ENCODE results near the gene USP28. TPM values are rescaled to one million over a fixed set of nuclear protein-coding genes. Genes with fewer than 3 reads are reported as not detected.

Gene USP28
- total RNA-seq, 1 donor from 2014 or later = 12.3 TPM

DNA sequence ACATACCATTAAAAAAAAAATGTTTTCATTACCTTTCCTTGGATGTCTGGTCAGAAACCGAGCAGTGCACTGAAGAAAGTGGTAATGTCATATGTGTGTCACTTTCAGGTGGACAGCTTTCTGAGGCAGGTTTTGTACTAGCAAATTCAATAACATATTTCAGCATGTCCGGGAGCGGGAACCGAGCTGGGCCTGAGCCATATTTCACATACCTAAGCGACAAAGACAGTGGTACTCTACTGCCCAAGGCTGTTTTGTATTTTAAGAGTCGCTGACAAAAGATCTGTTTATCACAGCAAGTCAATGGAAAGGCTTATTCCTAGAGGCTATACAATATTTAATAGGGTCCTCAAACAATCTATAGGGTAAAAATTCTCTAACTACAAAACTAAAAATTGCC lies 57.7 kb downstream of the USP28 start:
- Histone ChIP-seq H3K27ac (no peak overlapping the region), H3K4me1 (no peaks in the 10 kb centered on the region), H3K27me3 (no peaks in the 10 kb centered on the region), H3K9me3 (no peaks in the 10 kb centered on the region), H3K36me3 (peaks cover 0 to 28% of the 10 kb centered on the region in 2 donors), H3K4me3 (no peak overlapping the region)
- no peak for TF ChIP-seq POLR2AphosphoS5 (IDR thresholded peaks at IDR 0.05; ENCODE audit: insufficient read depth in 1 of 2, low read depth in 1 of 2)
- TF ChIP-seq CTCF (IDR thresholded peaks at IDR 0.05) = no peak
- TF ChIP-seq POLR2A (IDR thresholded peaks at IDR 0.05) = no peak
- intact Hi-C loops (cut with DNase I) = no loop called here
- DNase-seq (ENCODE audit: extremely low spot score in 2 of 2) = no peak

GRCh38 chr11:113817162-113817561 lies 58.2 kb downstream of the USP28 start:
- H3K36me3 ChIP-seq = peaks cover 0 to 27% of the 10 kb centered on the region in 2 donors
- H3K27me3 ChIP-seq = no peaks in the 10 kb centered on the region
- H3K4me1 ChIP-seq = no peaks in the 10 kb centered on the region
- H3K4me3 ChIP-seq = no peak overlapping the region
- no peaks in the 10 kb centered on the region for H3K9me3 ChIP-seq
- no peak overlapping the region for H3K27ac ChIP-seq
- TF ChIP-seq CTCF (IDR thresholded peaks at IDR 0.05) (no peak), POLR2A (IDR thresholded peaks at IDR 0.05) (no peak), POLR2AphosphoS5 (IDR thresholded peaks at IDR 0.05; ENCODE audit: insufficient read depth in 1 of 2, low read depth in 1 of 2) (no peak)
- intact Hi-C loops (cut with DNase I) = no loop called here
- DNase-seq (ENCODE audit: extremely low spot score in 2 of 2) = no peak

- intact Hi-C loops (cut with DNase I) = no loop called here
- Histone ChIP-seq H3K4me1 (no peaks in the 10 kb centered on the region), H3K36me3 (peaks cover 0 to 24% of the 10 kb centered on the region in 2 donors), H3K9me3 (no peaks in the 10 kb centered on the region), H3K27me3 (no peaks in the 10 kb centered on the region), H3K4me3 (no peak overlapping the region), H3K27ac (no peak overlapping the region)
- TF ChIP-seq POLR2AphosphoS5 (IDR thresholded peaks at IDR 0.05; ENCODE audit: insufficient read depth in 1 of 2, low read depth in 1 of 2) (no peak), CTCF (IDR thresholded peaks at IDR 0.05) (no peak), POLR2A (IDR thresholded peaks at IDR 0.05) (no peak)
- no peak for DNase-seq (ENCODE audit: extremely low spot score in 2 of 2)
These were observed 61.2 kb downstream of the USP28 start for GRCh38 chr11:113814181-113814580.

- Histone ChIP-seq H3K27ac (no peak overlapping the region), H3K9me3 (no peaks in the 10 kb centered on the region), H3K36me3 (peaks cover 0 to 59% of the 10 kb centered on the region in 2 donors), H3K4me3 (no peak overlapping the region), H3K4me1 (no peaks in the 10 kb centered on the region), H3K27me3 (no peaks in the 10 kb centered on the region)
- no peak for DNase-seq (ENCODE audit: extremely low spot score in 2 of 2)
- no peak for TF ChIP-seq CTCF (IDR thresholded peaks at IDR 0.05)
- TF ChIP-seq POLR2AphosphoS5 (IDR thresholded peaks at IDR 0.05; ENCODE audit: insufficient read depth in 1 of 2, low read depth in 1 of 2) = no peak
- TF ChIP-seq POLR2A (IDR thresholded peaks at IDR 0.05) = no peak
- intact Hi-C loops (cut with DNase I) = no loop called here
These were observed 66.4 kb downstream of the USP28 start for GRCh38 chr11:113808931-113809330.

GRCh38 chr11:113806406-113806805 lies 69.0 kb downstream of the USP28 start:
- no peaks in the 10 kb centered on the region for H3K4me1 ChIP-seq
- no peak overlapping the region for H3K4me3 ChIP-seq
- peaks cover 0 to 81% of the 10 kb centered on the region in 2 donors for H3K36me3 ChIP-seq
- TF ChIP-seq CTCF (IDR thresholded peaks at IDR 0.05) (no peak), POLR2A (IDR thresholded peaks at IDR 0.05) (no peak), POLR2AphosphoS5 (IDR thresholded peaks at IDR 0.05; ENCODE audit: insufficient read depth in 1 of 2, low read depth in 1 of 2) (no peak)
- no peak overlapping the region for H3K27ac ChIP-seq
- intact Hi-C loops (cut with DNase I) = no loop called here
- H3K9me3 ChIP-seq = no peaks in the 10 kb centered on the region
- DNase-seq (ENCODE audit: extremely low spot score in 2 of 2) = no peak
- no peaks in the 10 kb centered on the region for H3K27me3 ChIP-seq

Data from vagina (tissue), 2 donors.